Measurements from ENCODE around the gene SHROOM3.

Gene SHROOM3

DNA sequence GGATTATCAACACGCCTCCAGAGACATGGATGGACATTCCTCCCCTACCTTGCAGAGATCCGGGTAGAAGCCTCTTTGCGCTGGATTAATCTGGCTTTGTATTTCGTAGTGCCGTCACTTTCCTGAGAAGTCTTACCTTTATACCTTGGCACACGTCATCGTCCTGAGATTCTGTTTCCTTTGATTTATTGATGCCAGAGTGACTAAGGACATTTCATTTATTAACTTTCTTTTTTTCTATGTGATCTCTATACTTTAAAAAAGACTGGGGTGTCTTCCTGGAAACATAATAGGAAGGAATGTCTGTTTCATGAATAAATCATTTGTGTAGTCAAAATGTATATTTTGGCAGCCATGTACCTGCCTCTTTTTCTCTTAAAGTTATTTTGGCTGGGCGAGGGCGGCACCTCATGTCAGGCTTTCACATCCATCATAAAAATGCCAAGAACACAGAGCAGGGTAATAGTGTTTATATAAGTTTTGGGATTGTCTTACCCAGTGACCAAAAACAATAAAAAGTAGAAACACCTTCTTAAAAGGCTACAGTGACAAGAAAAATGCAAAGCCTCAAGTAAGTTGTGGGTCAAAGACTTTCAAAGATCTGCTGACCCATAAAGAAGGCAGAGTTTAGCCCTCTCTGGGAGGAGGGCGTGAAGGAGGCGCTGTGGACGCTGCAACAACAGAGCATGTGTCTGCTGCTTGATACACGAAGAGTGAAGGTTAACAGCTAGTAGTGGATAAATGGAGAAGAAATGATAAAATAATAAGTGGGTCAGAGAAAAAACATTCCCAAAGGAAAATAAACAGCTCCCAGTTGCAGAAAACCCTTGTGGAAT, 124.4 kb downstream of the SHROOM3 start:
- DNase-seq (ENCODE audit: low spot score) = no peak
- TF ChIP-seq, protein P1, sequence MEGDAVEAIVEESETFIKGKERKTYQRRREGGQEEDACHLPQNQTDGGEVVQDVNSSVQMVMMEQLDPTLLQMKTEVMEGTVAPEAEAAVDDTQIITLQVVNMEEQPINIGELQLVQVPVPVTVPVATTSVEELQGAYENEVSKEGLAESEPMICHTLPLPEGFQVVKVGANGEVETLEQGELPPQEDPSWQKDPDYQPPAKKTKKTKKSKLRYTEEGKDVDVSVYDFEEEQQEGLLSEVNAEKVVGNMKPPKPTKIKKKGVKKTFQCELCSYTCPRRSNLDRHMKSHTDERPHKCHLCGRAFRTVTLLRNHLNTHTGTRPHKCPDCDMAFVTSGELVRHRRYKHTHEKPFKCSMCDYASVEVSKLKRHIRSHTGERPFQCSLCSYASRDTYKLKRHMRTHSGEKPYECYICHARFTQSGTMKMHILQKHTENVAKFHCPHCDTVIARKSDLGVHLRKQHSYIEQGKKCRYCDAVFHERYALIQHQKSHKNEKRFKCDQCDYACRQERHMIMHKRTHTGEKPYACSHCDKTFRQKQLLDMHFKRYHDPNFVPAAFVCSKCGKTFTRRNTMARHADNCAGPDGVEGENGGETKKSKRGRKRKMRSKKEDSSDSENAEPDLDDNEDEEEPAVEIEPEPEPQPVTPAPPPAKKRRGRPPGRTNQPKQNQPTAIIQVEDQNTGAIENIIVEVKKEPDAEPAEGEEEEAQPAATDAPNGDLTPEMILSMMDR (IDR thresholded peaks at IDR 0.05; ENCODE audit: extremely low read depth, missing control alignments) = no peak

DNA sequence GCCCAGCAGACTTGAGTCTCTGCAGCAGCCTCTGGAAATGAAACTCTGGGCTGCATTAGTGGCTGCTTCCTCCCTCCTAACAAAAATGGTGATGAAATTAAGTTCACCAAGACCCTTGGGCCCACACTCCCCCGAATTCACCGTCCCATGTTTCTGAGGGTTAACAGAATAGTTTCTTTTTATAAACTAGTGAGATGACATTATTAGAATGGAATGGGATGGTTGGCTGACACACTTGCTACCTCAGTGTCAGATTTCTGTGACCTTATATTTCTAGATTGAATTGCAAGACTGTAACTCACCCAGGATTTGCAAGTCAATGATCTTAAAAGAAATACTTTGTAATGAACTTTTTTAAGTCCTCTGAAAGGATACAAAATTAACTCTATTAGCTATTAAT, 127.1 kb downstream of the SHROOM3 start:
- no peak for DNase-seq (ENCODE audit: low spot score)
- TF ChIP-seq, protein P1 (IDR thresholded peaks at IDR 0.05; ENCODE audit: extremely low read depth, missing control alignments) = no peak

DNA sequence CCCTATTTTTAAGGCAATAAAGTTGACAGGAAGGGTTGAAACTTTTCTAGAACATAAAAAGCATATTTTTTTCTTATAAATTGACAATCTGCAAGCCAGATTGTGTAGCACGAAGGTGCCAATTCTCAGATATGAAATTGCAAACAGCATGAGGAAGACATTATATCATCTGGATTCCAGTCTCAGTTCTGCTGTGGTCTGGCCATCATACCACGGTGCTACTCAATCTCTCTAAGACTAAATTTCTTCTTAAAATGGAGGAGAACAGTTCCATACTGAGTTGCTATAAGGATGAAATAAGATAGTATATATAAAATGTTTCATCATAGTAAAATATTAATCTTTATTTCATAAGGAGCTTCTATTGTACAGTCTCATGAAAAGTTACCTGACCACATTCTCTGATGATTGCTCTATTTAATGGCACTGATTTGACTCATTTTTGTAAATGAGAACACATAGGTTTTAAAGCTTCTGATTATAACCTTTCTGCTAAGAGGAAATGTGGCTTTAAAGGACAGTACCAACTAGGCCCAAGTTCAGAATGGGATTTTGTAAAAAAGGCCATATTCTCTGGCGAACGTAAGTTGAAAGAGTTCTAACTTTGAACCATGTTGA, 127.9 kb downstream of the SHROOM3 start:
- TF ChIP-seq, protein P1 (IDR thresholded peaks at IDR 0.05; ENCODE audit: extremely low read depth, missing control alignments) = no peak
- DNase-seq (ENCODE audit: low spot score) = no peak

DNA sequence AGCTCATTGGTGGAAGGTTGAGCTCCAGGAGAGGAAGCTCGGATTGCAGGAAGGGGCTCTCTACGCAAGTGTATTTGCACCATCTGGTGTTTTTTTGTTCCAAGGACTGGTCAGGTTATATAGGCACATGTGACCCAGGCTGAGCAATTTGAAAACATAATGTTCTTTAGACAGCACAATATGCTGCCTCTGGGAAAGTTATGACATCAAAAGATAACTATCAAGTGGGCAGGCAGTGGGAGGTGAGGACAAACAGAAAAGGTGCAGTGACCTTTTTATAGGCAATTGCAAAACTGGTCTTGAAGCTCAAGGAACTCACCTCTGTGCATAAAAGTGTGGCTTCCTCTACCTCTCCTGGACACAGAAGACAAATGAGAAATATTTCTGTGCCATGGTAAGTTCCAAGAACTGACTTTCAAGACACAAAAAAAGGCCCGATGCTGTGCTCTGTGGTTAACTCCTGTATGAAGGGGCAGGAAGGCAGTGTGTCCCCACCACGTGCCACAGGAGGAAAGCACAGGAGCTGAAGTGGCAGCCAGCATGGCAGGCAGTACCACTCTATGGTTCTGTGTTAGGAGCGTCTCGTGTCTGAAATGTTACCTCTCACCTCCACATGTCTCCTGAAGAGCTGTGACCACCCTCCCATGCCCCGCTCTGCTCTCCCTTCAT, 128.6 kb downstream of the SHROOM3 start:
- DNase-seq (ENCODE audit: low spot score) = no peak
- TF ChIP-seq, protein P1 (IDR thresholded peaks at IDR 0.05; ENCODE audit: extremely low read depth, missing control alignments) = no peak

DNA sequence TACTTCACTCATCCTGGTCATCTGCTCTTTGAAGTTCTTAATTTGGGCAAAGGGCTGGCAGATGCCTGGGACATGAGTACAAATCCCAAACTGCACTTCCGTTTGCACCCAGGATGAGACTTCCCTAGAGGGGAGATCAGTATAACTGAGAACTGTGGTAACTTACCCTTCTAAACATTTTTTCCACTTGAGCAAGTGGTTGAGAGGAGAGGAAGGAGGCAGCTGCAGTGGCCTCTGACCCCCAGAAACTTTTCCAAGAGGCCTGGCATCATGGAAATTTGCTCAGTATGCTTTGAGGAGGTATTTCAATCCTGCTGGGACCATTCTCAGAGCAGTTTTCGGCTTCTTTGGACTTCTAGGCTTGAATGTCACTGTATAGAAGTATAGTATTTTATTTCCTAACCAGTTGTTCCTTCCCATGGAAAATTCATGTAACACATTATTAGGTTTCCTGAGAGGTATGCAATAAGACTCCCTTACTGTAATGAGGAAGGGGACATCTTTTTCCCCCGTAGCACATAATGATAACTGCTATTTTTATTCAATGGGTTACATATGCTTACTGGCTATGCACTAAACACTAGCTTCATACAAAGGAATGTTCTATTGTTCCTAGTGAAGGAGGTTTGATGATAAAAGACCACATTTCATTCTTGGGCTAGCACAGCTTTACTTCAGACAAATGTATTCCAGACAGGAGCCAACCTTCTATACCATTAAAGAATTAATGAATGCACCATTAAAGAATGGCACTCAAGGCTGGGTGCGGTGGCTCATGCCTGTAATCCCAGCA, 129.3 kb downstream of the SHROOM3 start:
- no peak for DNase-seq (ENCODE audit: low spot score)
- TF ChIP-seq, protein P1 (IDR thresholded peaks at IDR 0.05; ENCODE audit: extremely low read depth, missing control alignments) = no peak

DNA sequence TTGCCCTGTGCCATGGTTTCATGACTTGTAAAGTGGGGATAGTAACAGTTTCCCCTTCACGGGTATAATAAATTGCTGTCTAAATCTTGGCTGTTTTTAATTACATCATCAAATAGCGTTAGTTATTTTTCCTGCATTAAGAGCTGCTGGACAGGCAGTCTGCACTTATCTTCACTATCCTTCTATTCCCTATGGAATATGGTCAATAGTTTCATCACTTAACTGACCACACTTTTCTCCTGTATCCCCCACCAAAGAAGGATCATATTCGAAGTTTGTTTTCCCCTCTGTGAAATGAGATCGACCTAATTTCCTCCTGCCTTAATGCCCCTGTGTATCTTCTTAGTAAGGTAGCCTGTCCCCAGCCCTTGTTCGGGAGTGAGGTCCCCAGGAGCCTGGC, 133.2 kb downstream of the SHROOM3 start:
- no peak for DNase-seq (ENCODE audit: low spot score)
- TF ChIP-seq, protein P1 (IDR thresholded peaks at IDR 0.05; ENCODE audit: extremely low read depth, missing control alignments) = no peak
